ENCODE measurements around the gene CCDC60.

Gene CCDC60

DNA sequence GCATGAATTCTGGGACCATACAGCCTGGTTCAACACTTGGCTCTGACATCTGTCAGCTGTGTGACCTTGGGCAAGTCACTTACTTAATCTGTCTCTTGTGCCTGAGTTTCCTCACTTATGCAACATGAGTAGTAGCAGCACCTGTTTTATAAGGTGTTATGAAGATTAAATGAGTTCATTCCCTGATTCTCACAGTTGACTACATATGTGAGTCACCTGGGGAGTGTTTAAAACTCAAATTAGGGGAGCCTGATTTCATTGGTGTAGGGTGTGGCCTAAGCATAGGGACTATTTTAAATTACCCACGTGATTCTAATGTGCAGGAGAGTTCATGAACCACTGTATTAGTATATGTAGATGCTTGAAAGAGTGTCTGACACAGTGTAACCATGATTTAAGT lies 222.3 kb downstream of the CCDC60 start:
- DNase-seq: no peak

DNA sequence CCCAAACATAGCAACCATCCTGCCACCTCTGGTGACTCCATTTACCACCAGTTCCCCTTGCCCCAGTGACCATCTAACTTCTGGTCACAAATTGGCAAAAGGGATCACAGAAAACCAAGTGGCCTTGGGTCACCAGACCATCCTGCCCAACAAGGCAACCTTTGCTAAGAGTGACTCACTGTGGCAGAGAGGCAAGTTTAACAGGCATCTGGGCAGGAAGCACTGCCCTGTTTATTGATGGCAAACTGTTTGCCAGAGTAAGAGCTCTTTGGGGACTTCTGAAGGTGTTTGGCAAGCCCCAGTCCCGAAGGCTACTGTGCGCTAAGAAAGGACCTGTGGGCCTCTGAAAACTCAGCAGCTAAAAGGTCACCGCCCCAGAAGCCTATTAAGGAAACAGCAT lies 230.9 kb downstream of the CCDC60 start:
- no peak for DNase-seq

DNA sequence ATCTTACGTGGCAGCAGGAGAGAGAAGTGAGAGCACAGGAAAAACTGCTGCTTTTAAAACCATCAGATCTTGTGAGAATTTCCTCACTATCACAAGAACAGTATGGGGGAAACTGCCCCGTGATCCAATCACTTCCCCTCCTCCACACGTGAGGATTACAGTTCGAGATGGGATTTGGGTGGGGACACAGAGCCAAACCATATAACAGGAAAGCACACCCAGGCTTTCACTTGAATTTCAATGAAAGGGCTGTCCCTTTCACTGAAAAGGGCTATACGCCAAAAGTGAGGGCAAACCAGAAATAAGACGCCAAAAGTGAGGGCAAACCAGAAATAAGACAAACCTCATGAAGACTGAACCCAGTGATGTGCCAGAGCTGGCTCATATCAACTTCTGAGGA lies 236.2 kb downstream of the CCDC60 start:
- no peak for DNase-seq

DNA sequence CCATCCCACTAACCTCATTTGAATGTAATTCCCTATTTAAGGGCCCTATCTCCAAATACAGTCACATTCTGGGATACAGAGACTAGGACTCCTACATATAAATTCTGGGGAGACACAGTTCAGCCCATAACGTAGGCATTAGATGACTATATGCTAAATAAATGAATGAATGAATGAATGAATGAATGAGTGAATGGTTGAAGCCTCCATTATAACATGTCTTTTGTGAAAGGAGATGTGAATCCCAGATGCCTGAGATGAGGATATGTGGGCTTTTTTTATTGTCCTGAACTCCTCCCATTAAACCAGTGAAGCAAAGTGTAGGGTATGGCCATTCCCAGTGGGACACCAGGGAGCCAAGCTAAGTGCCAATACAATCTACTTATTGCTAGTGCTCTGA lies 238.6 kb downstream of the CCDC60 start:
- no peak for DNase-seq

DNA sequence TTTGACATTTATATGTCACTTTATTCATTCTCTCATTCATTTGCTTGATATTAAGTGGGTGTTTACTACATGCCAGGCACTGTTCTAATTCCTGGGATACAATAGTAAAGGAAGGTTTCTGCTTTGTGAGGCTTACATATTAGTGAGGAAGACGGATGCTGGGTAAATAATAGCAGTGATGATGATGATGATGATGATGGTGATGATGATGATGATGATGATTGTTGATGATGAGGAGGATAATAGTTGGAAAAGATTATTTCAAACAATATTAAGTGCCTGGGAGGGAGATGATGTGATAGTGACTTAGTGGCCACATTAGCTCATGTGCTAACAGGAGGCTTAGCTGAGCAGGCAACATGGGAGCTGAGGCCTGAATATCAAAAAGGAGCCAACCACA lies 239.7 kb downstream of the CCDC60 start:
- no peak for DNase-seq

DNA sequence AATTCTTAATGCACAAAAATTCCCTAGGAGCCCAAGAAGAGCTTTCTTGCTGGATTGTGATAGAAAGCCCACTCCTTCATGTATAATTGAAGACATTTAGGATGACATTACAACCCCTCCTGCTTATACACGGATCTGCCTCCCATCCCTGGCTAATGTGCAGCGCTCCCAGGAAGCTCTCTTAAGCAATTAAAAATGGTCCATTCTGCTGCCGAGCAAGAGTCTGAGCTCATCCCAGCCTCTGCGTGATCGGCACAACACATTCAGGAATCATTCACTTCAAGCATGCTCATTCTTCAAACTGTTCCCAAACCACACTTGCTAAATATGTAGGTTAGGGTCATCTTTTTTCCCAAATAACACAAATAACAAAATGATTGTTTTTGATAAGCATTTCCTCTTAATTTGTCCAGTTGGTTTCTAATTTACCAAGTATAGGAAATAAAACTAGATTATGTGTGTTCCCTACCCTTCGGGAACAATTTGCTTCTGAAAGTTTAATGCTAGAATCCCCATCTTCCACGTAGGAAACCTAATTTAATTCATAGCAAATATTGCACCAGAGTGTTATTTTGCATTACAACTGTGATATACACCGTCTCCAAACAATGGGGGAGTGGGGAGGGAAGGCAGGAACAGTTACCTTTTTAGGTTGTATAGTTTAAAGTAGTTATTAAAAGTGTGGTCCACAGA lies 241.7 kb downstream of the CCDC60 start:
- no peak for DNase-seq

DNA sequence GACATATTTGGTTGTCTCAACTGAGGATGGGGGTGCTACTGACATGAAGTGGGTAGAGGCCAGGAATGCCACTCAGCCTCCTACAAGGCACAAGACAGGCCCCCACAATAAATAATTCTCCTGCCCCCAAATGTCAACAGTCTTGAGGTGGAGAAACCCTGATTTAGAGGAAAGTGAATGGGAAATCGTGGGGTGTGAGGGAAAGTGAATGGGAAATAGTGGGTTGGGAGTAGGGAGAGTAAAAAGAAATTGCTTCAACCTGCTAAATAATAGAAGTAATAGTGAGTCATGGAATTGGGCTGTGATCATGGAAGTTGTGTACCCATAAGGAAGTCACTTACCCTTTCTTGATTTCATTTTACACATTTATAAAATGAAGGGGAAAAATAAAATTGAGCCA lies 242.4 kb downstream of the CCDC60 start:
- DNase-seq: no peak

DNA sequence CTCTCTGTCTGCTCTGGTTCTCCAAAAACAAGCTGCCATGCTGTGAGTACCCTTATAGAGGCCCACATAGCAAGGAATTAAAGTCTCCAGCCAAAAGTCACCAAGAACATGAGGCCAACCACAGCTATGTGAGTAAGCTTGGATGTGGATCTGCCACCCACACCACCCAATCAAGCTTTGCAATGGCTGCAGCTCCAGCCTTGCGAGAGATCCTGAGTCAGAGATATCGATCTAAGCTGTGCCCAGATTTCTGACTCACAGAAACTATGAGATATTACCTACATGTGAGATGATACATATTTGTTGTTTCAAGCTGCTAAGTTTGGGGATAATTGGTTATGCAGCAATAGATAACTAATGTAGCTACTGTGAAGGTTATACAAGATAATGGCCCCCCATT lies 243.6 kb downstream of the CCDC60 start:
- no peak for DNase-seq

DNA sequence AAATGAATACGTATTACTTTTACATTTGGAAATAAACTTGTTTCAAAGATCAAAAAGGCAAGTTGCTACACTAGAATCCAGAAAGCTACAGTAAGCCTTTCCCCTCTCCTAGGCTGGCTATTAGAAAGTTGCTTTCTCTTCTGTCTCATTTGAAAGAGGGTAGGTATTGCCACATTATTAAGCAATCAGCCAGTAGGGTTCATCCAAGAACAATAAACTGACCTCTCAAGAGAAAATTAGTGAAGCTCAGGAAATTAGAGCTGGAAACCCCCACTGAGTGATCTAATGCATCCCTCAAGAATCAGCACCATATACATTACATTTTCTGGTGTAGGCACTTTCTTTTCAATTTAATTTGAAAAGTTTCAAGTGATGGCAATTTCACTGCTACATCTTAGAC lies 254.6 kb downstream of the CCDC60 start:
- DNase-seq: no peak

DNA sequence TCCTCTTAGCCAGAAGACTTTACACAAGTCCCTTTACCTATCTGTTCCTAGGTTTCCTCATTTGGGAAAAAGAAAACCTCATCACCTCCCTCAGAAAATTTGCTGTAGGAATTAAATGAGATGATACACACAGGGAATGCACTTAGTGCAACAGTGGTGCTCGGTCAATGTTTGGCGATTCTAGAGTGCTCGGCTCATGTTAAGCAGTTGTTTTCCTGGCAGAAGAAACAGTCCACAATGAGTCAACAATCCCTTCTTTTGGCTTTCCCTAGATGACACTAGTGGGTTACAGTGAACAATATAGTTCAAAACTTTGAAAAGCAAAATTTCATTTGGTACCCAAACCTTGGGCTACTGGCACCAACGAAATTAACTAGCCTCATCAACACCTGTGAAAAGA lies 255.1 kb downstream of the CCDC60 start:
- DNase-seq: no peak

Measured in CD4-positive, alpha-beta T cell treated with Interleukin-10 for 1 hour (primary cell).